GM10266 (cell line): Measurements from ENCODE around the gene GMPR.
"Not testable (repeated sequence)": the region's sequence is repeated elsewhere in the genome, so short reads cannot be mapped to it uniquely, and the experiment has no call there.

Experiments
- DNase-seq: peaks from one replicate; pipeline ENCODE4 v3.0.0; 2012; ENCODE audit errors: extremely low spot score
- TF ChIP-seq, protein P1 (sequence below): IDR thresholded peaks from 2 replicates; pipeline ENCODE4 v1.5.1; 2012; ENCODE audit warnings: mild to moderate bottlenecking, low read depth; ENCODE audit not compliant: control insufficient read depth, insufficient read depth; ENCODE audit errors: missing control alignments

GMPR gene

DNA sequence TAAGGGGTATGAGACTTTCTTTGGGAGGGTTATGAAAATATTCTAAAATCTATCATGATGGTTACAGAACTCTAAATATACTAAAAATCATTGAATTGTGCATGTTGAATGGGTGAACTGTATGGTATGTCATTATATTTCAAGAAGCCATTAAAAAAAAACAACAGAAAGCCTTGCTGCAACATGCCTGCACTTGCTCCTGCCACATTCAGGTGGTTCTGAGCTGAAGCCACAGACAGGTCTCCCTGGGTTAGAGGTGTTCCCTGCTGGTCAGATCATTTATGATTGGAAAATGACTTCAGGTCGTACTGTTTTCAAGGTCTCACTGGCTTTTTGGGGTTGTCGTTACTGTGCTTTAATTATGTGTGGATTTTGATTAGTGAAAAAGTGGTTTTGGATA, 13.3 kb downstream of the GMPR start:
- DNase-seq: no peak
- TF ChIP-seq, protein P1, sequence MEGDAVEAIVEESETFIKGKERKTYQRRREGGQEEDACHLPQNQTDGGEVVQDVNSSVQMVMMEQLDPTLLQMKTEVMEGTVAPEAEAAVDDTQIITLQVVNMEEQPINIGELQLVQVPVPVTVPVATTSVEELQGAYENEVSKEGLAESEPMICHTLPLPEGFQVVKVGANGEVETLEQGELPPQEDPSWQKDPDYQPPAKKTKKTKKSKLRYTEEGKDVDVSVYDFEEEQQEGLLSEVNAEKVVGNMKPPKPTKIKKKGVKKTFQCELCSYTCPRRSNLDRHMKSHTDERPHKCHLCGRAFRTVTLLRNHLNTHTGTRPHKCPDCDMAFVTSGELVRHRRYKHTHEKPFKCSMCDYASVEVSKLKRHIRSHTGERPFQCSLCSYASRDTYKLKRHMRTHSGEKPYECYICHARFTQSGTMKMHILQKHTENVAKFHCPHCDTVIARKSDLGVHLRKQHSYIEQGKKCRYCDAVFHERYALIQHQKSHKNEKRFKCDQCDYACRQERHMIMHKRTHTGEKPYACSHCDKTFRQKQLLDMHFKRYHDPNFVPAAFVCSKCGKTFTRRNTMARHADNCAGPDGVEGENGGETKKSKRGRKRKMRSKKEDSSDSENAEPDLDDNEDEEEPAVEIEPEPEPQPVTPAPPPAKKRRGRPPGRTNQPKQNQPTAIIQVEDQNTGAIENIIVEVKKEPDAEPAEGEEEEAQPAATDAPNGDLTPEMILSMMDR: no peak

DNA sequence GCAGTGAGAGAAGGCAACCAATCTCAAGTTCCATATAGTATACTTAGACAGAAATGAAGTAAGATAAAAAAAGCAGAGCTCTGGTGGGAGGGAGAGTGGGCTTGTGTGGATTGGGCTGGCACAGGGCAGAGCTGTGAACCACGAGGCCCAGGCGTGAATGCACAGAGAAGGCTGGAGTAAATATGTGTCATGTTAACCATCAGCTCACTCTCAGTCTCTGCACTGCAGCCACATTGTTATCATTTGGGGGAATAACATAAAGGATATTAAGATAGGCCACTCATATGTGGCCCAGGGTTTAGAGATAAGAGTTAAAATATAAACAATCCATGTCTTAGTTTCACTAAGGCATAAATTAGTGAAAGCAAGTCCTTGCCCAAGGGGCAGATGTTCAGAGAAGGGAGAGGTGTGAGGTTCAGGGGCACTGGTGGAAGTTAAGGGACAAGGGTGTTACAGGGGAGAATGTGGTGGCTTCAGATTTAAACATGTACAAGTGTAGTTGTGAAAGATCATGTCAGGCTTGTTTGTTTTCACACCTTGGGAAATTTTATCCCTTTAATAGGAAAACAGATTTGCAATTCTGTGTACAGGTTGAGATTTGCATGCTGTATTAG, 14.4 kb downstream of the GMPR start:
- TF ChIP-seq, protein P1: no peak

DNA sequence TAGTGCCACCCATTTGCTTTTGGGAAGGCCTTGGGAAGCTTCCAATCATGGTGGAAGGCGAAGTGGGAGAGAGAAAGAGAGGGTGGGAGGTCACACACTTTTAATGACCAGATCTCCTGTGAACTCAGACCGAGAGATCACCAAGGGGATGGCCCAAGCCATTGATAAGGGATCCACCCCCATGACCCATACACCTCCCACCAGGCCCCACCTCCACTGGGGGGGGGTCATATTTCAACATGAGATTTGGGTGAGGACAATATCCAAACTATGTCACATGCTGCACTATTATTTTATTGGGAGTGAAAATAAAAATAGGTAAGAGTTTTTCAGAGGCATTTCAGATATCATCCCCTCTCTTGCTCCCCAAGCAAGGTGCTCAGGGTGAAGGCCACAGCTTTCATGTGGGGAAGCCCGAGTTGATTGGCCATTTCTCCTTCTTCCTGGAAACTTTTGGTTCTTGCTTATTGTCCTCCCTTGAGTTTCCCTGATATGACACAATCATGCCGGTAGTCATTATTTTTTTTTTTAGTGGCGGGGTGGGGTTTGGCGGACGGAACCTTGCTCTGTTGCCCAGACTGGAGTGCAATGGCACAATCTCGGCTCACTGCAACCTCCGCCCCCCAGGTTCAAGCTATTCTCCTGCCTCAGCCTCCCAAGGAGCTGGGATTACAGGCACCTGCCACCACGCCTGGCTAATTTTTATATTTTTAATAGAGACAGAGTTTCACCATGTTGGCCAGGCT, 15.2 kb downstream of the GMPR start:
- TF ChIP-seq, protein P1: no peak
- no peak for DNase-seq

More for the DNA sequence above, 14.4 kb downstream of the GMPR start:
- DNase-seq: no peak

DNA sequence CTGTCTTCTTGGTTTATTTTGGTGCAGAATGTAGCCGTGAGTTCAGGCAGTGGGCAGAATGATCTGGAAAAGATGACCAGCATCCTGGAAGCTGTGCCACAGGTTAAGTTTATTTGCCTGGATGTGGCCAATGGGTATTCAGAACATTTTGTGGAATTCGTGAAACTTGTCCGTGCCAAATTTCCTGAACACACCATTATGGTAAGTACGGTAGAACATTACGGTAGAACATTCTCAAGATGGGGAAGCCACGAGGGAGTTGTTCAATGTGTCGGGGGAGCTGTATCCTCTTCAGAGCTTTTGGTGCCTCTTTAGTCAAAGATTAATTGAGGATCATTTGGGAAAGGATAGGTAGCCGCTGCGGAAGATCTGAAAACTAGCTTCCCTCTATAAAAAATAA, 16.1 kb downstream of the GMPR start:
- DNase-seq: no peak
- TF ChIP-seq, protein P1: no peak

DNA sequence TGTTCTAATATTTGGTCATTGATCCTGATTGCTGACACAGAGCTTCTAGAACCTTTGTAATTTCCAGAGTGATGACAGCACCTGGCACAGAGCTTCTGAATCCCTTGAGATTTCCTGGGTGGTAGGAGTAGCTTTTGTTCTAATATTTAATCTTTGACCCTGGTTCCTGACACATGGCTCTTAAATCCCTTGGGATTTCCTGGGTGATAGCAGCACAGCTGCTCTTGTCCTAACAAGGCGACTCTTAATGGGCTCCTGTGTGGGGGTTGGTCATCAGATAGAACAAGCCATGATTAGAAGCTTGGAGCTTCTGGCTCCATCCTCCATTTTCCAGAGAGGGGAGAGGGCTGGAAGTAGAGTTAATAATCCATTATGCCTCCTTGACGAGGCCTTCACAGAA, 18.4 kb downstream of the GMPR start:
- DNase-seq: no peak
- TF ChIP-seq, protein P1: no peak

DNA sequence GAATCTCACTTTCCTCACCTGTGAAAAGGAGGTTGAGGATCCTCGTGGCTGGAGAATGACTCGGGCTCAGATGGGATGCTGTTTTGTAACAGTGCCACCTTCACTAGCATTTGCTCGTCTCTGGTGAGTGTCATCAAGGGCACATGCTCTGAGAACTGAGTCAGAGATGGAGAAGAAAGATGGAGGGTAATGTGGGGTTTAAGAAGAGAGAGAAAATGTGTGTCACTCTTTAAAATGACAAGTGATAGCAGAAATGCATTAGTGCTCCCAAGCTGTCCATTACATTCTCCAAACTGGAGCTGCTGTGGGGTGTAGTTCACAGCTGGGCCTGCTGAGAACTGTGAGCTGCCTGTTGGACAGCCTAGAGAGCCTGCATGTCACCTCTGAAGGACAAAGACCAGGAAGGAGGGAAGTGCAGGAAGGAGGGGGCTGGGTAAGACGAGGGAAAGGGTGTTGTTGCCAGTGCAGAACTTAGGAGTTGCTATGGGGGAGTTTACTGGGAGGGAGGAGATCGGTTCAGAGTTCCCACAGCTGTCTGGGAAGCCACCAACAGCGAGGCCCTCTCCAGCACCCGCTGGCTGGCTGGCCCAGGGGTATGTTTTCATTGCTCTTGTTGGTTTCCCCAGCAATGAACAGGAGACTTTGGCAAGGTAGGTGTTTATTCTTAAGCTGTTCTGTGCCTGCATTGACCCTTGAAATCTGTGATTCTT, 19.8 kb downstream of the GMPR start:
- TF ChIP-seq, protein P1: no peak
- no peak for DNase-seq

DNA sequence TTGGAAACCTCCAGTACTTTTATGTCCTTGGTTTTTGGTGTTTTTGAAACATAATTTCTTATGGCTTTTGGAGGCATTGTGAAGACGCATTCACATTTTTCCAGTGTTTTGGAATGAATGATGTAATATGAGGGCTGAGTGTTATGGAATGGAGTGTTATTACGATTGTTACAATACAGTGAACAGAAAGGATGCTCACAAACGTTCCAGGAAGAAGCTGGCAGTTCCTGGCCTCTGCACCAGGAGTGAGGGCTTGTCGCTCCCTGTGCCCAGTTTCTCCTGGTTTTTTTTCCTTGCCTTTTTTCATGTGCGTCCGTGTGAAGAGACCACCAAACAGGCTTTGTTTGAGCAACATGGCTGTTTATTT, 20.3 kb downstream of the GMPR start:
- DNase-seq: no peak
- TF ChIP-seq, protein P1: no peak

DNA sequence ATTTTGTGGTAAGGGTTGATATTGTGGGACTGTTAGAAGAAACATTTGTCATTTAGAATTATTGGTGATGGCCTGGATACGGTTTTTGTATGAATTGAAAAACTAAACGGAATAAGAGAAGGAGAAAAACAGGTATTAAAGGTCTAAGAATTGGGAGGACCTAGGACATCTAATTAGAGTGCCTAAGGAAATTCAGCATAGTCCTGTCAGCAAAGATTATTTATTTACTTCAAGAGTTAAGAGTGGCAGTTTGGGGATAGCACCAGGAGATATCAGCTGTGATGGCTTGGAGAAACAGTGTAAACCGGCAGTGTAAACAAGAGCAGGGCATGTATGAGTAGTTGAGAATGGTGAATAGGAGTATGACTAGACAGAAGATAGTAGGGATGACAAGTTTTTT, 21.2 kb downstream of the GMPR start:
- not testable (repeated sequence) for DNase-seq

DNA sequence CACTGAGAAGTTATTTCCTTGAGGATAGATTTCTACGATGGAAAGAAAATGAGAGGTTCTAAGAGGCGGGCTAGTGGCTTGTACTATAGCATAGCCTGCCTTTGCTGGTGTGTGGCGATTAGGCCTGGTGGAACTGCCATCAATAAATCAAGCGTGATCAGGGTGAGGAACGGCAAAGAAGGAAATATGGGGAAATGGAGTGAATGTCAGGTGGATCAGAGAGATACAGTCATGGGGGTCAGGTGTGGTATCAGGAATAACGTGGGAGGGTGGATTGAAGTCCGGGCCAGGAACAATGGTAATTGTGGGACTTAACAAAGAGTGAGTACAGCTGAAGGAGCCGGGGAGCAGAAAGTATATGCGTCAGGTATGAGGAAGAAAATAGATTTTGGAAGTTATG, 22.2 kb downstream of the GMPR start:
- not testable (repeated sequence) for DNase-seq

DNA sequence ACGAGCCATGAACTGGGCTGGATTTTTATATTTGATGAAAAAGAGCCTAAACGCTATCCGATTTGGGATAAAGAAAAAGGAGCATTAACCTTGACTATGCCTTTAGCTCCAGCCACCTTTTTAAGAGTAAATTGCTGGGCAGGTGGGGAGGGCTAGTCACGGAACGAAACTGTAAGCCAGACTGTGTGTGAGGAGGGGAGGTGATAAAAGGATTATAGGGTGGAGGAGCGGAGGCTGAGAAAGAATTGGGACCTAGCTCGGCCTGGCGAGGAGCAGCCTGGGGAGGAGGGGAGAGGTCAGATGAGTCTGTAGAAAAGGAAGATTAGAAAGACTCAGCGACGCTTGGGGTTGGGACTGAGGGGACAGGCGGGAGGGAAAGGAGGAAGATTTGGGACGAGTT, 24.4 kb downstream of the GMPR start:
- DNase-seq: not testable (repeated sequence)

DNA sequence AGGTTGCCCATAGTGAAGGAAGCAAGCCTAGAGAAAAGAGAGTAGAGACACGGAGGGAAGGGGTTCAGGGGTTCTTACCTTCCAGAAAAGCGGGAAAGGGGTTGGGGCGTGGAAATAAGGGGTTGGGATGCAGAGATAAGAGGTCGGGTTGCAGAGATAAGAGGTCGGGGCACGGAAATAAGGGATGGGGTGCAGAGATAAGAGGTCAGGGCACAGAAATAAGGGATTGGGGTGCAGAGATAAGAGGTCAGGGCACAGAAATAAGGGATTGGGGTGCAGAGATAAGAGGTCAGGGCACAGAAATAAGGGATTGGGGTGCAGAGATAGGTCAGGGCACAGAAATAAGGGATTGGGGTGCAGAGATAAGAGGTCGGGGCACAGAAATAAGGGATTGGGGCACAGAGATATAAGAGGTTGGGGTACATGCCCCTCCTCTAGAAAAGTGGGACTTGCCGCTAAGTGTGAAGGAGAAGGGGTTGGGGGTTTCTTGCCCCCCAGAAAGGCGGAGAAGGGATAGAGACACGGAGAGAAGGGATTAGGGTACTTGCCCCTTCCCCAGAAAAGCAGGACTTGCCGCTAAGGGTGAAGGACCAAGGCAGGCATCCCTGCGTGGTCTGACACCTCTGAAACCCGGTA, 25.2 kb downstream of the GMPR start:
- not testable (repeated sequence) for DNase-seq
